GM12892 (cell line): ENCODE data around the gene STUM.

ENCODE experiments used
- POLR2A ChIP-seq: IDR thresholded peaks from 2 replicates; pipeline ENCODE4 v1.6.1; 2011; ENCODE audit warnings: low read depth, low read length, control low read depth
- TAF1 ChIP-seq: IDR thresholded peaks from 2 replicates; pipeline ENCODE4 v1.6.1; 2011; ENCODE audit warnings: low read depth, mild to moderate bottlenecking, control low read depth, low read length, borderline replicate concordance

DNA sequence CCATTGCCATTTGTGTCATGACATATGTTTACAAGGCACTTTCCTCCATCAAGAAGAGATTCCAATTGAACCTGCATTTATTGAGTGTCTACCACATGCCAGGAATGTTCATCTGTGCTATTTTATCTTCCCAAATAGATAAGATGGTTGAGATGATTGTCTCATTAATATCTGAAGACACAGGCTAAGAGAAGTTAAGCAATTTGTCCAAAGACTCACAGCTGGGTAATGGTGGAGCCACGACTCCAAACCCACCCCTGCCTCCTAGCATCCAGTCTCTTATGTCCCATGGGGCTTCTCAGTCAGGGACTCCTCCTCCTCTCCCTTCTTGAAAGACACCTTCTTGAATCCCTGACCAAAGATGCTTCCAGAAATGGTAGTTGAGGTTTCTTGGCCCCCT lies 68.1 kb downstream of the STUM start:
- TF ChIP-seq TAF1 (no peak), POLR2A (no peak)
